HG02852 (cell line): ENCODE measurements around the gene IPO4.

ENCODE experiments used
- ATAC-seq: cut with Tn5 transposase; IDR thresholded peaks from one replicate; pipeline ENCODE4 v1.9.1; 2021; ENCODE audit warnings: mild to moderate bottlenecking, moderate library complexity; ENCODE audit not compliant: unreplicated experiment

IPO4 gene

DNA sequence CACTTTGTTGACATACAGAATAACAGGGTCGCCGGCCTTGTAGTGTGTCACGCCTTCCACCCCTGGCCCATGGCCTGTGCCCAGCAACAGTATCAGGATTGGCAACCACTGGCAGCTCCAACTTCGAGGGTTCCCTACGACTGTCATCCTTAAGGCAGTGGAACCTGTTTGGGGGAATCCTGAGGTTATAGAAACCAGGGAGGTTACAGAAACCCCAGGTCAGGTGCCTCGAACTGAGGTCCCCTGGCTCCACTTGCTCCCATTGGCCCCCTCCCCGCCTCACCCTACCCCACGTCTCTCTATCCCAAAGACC lies 6.2 kb upstream of the IPO4 start:
- no peak for ATAC-seq

DNA sequence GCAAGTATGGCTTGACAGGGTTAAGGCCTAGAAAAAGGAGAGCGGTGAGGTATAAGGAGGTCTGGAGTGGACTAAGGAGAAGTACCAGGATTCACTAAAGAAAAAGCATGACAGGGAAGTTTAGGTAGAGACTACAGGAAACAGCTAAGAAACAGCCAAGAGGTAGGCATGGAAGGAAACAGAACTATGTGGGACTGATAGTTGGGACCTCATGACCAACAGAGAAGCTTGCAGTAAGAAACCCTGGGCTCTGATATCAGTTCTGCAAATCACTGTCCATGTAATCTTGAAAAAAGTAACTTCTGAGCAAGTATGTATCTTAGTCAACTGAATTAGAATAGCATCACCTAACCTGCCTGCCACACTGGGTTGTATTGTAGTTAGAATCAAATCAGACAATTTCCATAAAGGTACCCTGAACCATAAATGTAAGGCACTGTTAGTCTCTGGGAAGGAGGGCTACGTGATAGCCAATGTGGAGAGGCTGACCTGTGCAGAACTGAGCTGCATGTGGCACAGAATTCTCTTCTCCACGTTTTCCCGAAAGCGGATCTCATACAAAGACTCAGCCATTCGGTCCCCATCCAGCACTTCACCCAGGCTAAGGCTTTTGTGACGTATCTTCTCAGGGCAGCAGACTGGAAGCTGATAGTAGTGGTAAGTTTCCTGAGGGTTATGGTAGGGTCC lies 5.7 kb upstream of the IPO4 start:
- no peak for ATAC-seq

DNA sequence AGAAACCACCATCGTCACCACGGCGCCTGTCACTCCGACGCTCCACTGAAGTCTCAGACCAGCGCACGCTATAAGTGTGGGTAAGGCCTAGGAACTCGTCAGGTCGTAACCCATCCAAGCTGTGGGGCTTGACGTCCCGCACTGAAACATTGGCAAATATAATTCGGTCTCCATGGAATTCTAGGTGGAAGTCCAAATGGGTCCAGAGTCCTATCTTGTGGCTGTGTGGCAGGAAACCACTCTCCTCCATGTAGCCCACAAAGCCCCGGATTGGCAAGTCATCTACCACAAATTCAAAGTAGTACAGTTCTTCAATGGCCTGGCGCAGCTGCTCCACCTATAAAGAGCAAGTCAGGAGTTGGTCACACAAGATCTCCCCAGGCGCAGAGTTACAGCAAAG lies 4.3 kb upstream of the IPO4 start:
- ATAC-seq = no peak

DNA sequence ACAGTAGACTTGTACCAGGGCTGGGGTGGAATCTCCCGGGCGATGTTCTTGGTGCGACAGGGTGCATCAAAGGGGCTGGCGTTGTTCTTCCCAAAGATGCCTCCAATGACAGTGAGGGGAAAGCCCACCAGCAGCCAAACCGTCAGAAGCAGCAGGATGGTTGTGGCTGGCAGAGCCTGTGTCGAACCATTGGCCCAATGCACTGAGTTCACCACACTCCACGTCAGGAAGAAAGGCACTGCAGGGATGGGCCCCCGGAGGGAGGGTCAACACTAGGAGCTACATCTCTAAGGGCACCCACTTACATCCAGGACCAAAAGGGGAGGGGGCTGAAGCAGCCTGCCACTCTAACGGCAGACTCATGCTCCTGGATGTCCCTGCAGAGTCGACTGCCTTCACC lies 1.8 kb upstream of the IPO4 start:
- ATAC-seq = no peak

DNA sequence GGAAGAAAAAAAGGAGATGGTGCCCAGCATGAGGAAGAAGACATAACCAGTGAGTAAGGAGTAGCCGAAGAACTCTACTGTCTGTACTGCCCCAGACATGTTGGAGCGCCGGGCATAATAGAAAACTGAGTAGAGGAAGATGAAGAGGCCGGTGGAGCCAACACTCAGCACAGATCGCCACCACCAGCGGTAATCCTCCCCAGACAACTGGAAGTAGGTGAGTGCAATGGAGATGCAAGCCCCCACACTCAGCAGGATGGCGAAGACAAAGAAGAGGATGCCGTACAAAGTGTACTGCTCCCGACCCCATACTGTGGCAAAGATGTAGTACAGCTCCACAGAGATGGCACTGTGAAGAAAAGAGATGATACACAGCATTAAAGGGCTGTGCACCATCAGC lies 844 bp upstream of the IPO4 start:
- ATAC-seq = no peak

DNA sequence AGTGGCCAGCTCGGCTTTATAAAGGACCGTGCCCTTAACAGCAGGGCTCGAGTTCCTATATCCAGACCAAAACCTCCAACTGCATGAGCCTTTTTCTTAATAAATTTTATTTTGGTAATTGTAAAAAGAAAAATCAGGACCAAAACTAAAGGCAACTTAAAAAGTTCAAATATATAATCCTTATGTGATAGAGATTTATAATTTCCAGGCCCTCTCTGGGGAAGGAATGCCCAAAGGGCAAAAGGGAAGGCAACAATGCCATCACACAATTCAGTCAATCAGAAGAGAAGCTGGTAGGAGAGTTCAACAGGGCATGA lies 401 bp upstream of the IPO4 start:
- ATAC-seq = no peak

DNA sequence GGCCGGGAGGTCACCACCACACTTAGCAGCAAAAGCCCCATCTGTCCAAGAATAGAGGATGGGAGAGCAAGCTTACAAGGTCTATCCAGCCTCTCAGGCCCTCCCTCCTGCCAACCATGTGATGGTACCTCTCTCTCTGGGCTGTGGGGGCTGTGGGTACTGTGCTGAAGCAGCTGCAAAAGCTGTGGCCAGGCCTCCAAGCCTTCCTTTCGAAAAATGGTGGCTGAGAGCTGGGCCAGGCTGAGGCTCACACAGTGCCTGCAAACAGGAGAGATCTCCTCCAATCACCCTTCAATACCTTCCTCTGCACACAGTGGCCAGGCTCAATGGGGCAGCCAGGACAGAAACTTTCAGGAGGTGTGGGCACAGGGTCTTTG lies 1.1 kb downstream of the IPO4 start:
- no peak for ATAC-seq

DNA sequence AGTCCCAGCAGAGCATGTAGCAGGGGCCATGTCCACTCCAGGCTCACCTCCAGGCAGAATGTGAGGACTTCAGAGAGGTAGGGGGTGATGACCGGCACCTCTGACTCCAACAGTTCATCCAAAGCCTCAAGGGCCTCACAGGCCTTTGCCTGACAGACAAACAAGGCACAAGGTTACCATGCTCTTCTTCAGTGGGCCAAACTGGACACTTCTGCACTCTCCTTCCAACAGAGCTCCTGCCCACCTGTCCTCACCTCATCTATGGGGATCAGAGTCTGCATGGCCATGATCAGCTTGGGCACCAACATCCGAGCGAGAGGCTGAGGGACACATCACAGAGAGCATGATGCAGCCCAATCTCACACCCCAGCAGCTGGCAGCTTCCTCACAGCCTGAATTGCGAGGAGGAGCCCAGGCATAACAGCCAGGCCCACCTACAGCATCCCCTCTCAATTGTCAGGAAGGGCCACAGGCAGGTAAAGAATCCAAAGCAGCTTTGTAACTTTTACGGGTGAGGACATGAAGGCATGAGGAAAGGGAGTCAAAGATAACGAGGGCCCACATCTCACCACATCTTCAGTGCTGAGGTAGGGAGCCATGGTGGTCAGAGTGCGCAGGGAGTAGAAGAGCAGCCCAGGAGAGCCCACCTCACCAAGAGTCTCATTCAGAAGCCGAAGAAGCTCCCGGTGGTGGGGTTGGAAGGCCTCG lies 1.6 kb downstream of the IPO4 start:
- no peak for ATAC-seq

DNA sequence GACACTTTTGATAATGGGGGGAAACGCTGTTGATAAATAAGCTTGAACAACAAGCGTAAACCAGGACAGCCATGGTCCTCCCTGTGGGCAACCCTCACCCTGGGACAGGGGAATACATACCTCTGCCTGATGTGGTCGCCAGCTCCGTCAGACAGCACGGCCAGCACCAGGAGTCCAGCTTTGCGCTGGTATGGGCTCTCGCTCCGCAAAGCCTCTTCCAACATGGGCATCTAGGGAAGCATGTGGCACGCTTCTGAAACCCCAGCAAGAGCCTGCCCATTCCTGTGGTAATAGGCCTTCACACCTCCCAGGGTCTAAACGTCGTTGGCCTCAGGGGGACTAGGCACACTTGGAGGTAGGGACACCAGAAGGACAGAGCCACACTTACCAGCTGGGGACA lies 2.9 kb downstream of the IPO4 start:
- ATAC-seq = no peak

DNA sequence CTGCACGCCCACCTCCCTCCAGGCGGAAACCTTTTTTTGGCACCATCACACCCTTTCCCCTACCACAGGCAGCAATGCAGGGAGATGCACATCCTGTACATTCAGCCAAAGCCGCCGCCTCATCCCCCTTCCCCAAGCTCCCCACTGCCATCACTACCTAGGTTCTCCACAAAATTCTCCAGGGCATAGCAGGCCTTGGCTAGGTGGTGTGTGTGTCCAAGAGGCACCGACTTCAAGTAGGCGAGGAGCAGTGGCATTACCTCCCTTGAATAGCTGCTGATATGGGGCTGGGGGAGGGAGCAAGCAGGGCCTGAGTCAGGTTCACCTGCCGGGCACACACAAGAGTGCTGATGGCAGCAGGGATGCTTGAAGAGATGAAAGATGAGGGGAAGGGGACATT lies 3.6 kb downstream of the IPO4 start:
- no peak for ATAC-seq

DNA sequence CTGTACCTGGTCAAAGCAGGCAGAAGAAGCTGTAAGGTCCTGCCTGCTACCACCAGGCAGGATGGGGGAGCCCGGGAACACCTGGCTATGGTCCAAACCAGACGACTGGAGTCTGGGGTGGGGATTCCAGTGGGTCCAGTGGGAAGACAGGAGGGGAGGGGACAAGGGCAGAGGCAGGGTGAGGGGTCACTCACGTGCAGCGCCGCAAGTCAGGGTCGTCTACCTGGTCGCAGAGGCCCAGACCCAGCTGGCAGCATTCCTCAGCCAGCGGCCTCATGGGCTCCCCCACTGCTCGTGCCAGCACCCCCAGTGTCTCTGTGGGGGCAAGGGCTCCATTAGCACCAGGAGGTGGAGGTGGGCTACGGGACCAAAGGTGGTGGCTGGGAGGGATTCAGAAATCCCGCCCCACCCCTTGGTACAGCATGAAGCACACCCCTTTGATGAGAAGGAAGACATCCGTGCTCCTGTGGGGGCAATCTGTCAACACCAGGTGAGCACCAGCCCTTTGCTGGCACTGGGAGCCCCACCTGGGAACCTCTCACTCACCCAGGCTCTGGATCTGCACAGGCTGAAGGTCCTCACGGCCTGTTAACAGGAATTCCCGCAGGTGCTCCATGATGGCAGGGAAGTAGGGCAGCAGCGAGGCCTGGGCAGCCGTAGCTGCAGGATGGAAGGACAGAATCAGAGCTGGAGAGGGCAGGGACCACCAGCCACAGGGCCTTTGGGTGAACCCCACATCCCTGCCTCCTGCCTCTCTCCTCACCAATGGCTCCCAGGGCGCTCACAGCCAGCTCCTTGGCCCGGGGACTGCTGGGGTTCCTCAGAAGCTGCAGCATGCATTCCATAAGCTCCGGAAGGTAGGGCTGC lies 4.3 kb downstream of the IPO4 start:
- no peak for ATAC-seq

DNA sequence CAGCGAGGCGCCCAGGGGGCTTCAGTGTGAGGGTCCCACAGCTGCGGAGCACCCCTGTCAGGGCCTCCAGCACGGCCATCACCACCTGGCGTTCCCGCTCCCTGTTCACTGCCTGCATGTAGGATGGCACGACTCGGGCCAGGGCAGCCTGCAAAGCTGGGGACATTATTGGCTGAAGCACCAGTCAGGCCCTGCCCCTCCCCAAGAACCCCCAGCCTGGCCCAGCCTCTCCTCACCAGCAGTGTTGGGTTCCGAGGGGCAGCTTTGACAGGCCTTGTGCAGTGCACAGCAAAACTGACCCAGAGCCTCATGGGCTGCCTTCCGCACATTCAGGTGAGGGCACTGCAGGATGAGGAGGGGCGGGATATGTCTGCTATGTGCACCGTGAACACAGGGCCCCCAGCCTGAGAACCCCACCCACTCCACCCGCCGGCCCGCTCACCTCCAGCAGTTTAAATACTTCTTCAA lies 5.6 kb downstream of the IPO4 start:
- ATAC-seq = no peak

DNA sequence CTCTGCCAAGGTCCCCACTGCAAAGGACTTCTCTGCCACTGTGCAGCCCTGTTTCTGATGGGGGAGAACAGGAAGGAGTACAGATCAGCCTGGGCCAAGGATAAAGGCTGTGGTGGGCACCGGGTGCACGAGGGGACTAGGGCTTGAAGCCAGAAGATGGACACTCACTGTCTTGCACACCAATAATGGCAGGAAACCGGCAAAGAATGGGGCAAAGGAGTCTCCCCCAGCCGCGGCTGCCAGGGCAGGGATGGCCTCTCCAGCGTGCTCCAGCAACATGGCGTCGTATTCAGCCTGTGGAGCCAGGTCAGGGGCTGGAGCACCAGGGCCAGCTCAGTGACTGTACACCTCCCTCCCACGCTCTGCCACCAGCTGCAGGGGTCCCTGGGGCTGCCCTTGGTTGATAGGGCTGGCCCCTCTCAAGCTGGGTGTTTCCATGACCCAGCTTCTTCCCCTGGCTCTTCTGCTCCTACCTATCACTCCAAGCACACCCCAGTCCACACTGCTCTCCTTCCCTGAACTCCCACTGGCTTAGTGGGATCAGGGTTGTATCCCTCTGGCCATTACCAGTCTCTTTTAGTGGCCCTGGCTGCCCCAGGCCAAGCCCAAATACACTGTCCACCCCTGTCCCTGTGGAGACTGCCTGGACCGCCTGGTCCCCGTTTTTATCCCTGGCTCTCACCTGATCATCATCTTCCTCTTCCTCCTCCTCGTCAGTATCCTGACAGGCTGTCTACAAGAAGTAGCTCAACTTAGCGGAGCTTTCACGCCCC lies 6.3 kb downstream of the IPO4 start:
- no peak for ATAC-seq

DNA sequence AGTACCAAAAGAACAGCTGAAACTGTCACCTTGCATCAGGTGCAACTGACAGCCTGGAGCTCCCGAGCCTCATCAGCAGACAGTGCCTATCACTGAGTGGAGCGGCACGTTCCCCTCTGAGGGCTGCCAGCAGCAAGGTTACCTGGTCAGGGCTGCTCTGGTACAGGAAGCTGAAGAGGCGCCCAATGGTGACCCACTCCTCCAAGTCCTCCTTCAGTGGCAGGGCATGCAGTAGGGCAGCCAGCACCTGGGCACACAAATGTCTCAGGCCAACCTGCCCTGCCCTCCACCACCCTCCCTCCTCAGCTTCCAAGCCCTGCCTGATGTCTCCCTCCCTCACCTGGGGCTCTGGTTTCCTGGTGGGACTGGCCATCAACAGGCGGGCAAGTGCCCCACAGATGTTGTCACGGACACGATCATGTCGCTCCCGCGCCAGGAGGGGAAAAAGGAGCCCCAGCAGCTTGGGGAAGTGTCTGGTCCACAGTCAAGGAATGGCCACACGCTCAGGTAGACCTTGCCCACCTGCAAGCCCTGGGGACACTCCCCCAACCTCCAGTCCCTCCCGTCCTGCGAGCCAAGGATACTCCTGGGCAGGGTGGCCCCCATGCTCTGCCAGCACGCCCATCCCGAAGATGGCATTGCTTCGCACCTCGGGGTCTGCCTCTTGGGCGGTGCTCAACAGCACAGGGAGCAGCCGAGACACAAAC lies 7.1 kb downstream of the IPO4 start:
- no peak for ATAC-seq

DNA sequence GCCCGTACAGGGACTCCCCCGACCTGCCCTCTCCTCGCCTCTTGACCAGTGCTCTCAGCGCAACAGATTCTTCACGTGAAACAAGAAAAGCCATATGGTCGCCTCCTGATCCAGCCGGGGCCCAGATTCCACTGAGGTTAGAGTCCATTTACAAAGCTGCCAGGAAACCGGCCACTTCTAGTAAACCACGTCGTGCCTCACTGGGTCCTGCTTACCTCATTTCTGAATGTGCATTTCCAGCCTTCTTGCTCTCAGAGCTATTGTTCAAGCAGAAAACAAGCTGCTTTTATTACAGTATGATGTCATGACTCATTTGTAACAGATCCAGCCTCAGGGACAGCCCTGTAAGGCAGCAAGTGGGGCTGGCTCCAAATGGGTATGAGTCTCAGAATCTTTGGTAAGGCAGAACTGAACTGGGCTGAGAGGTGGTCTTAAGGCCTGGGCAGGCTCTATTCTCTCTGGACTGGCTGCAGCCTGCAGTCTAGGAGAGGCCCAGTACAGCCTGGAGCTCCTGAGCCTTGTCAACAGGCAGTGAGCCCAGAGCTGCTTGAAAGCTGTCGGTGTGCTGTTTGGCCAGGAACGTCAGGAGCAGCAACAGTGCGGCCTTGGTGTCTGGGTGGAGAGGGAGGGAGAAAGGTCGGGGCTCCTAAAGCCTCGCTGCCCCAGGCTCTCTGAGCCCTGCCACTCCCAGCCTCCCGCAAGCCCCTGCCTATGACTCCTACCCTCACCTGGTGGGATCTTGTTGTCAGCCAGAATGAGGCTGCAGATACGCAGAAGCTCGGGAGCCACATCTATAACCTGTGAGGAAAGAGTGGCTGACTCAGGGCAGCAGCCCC lies 8.4 kb downstream of the IPO4 start:
- no peak for ATAC-seq

DNA sequence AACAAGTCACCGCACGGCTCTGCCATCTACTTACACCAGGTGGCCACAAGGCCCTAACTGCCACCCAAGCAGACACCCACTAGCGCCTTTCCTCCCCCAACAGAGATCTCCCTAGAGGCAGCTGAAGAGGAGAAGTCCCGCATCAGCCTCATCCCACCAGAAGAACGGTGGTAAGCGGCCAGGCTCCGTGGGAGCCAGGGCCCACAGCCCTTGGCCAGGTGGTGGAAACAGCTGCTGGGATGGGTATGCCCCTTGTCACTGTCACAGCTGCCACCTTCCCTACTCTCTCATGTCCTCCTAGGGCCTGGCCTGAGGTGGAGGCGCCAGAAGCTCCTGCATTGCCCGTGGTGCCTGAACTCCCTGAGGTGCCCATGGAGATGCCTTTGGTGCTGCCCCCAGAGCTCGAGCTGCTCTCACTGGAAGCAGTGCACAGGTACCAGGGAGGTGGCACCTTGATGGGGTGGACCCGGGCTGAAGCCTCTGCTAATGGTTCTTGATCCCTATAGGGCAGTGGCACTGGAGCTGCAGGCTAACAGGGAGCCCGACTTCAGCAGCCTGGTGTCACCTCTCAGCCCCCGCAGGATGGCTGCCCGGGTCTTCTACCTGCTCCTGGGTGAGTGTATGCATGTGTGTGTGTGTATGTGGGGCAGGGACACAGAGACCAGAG lies 9.2 kb downstream of the IPO4 start:
- no peak for ATAC-seq

DNA sequence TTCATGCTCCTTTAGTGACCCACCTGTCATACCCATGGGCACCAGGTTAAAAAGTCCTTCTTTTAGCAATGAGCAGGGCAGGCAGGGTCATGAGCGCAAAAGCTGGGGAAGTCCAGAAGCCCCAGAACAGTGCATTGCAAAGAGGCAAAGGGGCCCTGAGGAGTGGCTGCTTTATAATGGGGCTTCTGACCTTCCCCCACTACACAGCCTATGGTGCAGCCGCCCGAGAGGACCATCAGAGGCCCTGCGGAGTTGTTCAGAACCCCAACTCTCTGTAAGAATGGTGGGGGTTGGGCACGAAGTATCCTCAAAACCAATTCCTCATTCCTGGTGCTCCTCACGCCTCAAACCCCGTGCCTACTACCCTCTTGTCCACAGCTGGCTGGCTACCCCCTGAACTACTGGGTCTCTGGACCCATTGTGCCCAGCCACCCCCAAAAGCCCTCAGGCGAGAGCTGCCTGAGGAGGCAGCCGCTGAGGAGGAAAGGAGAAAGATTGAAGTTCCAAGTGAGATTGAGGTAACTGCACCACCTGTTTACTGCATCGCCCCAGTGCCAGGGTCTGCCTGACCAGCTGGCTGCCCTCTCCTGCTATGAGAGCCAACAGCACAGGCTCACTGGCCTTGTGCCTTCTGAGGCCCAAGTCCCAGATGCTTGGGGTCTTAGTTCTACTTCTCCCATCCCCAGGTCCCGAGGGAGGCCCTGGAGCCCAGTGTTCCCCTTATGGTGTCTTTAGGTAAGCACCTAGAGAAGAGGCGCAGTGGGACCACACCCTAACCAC lies 10.0 kb downstream of the IPO4 start:
- no peak for ATAC-seq

DNA sequence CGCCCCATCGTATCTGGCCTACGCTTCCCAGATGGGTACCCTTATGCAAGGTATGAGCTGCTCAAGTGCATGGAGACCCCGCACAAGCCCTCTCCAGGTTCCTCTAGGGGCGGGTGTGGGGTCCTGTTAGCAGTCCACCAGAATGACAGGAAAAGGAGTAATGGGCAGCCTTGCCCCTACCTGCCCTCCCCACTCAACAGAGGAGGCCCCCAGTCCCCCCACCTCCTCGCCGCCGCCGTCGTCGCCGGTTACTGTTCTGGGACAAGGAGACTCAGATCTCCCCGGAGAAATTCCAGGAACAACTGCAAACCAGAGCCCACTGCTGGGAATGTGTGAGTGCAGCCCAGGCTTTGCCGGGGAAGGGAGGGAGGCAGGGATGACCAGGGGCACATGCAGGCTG lies 10.7 kb downstream of the IPO4 start:
- no peak for ATAC-seq
